Ishikawa (cell line): ENCODE measurements around the gene RPS19.

Experiments used
- EP300 ChIP-seq: IDR thresholded peaks from 2 replicates; pipeline ENCODE4 v1.6.1; 2012; ENCODE audit warnings: borderline replicate concordance
- MAX ChIP-seq: IDR thresholded peaks from 2 replicates; pipeline ENCODE4 v1.6.1; 2012
- RAD21 ChIP-seq: IDR thresholded peaks from 2 replicates; pipeline ENCODE4 v1.6.1; 2012; ENCODE audit warnings: low read depth
- TAF1 ChIP-seq: IDR thresholded peaks from 2 replicates; pipeline ENCODE4 v1.6.1; 2012; ENCODE audit warnings: low read depth, mild to moderate bottlenecking
- YY1 ChIP-seq: IDR thresholded peaks from 2 replicates; pipeline ENCODE4 v1.6.1; 2012; ENCODE audit warnings: low read depth
- ZBTB7A ChIP-seq: IDR thresholded peaks from 2 replicates; pipeline ENCODE4 v1.6.1; 2012; ENCODE audit warnings: low read depth

DNA sequence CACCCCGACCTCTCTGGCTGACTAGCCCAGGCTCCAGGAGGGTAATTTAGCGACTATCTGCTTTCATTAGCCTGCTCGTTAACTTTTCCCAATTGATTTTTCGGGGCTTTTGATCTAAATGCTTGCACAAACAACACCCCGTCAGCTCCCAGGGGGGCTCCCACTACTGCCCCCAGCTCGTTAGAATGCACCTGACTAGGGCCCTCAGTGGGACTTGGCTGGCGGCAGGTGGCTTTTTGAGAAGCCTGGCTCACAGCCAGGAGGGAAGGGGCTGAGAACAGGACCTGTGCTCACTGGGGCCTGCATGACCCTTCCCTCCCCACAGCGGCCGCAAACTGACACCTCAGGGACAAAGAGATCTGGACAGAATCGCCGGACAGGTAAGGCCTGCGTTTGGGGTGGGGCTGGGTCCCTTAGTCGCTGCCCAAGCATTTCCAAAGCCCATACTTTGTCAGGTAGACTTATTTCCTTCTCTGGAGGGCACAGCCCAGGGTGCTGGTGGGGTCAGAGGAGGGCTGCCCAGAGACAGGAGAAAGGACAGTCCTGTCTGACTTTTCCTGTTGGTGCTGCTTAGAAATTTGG lies 9.4 kb downstream of the RPS19 start:
- TF ChIP-seq EP300, result no peak
- no peak for TF ChIP-seq RAD21
- no peak for TF ChIP-seq MAX
- TF ChIP-seq TAF1, result no peak
- no peak for TF ChIP-seq YY1
- no peak for TF ChIP-seq ZBTB7A
